DMS153 treated with DMSO at 0.1 percent for 48 hours (cell line): ENCODE results near the gene DIPK1A.
"Not testable (repeated sequence)": the region's sequence is repeated elsewhere in the genome, so short reads cannot be mapped to it uniquely, and the experiment has no call there.

Experiments used
- DNase-seq: peaks from one replicate; lab custom pipeline; 2025; ENCODE audit not compliant: unreplicated experiment; lab: John Stamatoyannopoulos, UW

The DIPK1A gene

DNA sequence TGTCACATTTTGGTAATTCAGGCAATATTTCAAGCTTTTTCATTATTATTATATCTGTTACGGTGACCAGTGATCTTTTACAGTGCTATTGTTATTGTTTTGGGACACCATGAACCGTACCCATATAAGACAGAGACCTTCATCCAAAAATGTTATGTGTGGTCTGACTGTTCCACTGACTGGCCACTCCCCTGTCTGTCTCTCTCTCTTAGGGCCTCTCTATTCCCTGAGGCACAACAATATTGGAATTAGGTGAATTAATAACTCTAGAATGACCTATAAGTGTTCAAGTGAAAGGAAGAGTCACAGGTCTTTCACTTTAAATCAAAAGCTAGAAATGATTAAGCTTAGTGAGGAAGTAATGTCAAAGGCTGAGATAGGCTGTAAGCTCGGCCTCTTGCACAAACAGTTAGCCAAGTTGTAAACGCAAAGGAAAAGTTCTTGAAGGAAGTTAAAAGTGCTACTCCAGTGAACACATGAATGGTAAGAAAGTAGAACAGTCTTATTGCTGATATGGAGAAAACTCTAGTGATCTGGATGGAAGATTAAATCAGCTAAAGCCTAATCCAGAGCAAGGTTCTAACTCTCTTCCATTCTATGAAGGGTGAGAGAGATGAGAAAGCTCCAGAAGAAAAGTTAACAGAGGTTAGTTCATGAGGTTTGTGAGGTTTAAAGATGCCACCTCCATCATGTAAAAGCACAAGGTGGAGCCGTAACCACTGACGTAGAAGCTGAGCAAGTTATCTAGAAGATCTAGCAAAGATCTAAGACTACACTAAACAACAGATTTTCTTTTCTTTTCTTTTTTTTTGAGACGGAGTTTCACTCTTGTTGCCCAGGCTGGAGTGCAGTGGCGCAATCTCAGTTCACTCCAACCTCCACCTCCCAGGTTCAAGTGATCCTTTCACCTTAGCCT, 19.7 kb upstream of the DIPK1A start:
- DNase-seq = no peak

DNA sequence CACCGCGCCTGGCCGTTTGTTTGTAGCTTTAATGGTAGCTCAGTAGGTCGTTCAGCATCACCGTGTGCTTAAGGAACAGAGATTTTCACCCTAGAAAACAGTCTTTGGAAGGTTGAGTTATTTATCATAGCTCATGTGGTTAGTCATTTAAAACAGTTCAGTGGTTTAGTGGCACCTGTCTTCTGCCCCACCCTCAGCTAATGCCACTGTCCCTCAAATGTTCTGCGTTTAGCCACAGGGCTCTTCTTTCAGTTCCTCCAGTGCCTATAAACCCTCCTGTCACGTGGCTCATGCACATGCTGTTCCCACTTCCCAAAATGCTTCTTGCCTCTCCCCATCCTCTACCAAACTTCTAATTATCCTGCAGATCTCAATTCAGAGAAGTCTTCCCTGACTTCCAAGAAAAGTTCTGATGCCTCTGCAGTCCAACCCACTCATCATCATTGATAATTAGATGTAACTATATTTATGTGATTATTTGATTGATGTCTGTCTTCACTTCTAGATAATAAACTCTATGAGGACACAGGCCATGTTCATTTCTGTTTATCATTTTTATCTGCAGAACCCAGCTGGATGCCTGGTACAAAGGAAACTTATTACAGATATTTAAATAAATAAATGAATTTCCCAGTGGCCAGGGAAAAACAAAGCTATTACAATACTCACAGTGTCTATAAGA, 14.4 kb upstream of the DIPK1A start:
- DNase-seq = no peak

DNA sequence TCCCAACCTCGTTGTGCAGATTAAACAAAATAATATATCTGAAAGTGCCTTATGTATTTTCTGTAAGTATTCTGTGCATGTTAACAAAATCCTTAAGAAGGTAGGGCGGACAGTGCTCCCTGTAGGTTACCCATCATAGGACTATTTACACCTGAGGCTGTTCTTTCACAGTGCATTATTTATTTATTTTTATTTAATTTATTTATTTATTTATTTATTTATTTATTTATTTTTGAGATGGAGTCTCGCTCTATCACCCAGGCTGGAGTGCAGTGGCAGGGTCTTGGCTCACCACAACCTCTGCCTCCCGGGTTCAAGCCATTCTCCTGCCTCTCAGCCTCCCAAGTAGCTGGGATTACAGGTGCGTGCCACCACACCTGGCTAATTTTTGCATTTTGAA, 12.8 kb upstream of the DIPK1A start:
- DNase-seq = not testable (repeated sequence)

DNA sequence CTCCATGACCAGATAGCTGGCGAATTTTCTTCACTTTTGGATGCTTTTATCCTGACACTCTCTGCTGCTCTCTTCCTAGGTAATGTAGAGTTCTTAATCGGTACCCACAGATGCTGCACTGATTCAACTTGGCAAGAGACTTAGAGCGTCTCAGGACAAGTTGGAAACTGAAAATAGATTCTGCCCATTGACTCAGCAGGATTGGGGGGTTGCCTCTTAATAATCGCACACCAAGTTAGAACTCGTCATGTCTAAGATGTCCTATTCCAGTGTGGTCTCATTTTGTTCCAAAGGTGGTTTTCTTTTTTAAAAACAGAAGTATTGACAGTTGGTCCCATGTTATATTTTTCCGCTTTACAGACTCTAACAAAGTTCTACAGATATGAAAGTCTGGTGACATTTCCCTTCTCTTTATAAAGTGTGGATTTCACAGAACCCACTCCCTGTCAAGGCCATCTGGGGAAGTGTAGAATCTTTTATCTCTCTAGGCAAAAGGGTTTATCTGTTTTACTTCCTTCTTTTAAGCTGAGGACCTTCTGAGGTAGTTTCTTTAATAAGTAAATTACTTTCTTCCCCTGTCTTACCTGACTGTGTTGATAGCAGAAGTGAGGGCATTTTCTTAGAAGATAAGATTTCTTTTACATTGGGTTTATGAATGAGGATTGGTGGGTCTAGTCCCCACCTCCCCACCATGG, 12.1 kb upstream of the DIPK1A start:
- no peak for DNase-seq

DNA sequence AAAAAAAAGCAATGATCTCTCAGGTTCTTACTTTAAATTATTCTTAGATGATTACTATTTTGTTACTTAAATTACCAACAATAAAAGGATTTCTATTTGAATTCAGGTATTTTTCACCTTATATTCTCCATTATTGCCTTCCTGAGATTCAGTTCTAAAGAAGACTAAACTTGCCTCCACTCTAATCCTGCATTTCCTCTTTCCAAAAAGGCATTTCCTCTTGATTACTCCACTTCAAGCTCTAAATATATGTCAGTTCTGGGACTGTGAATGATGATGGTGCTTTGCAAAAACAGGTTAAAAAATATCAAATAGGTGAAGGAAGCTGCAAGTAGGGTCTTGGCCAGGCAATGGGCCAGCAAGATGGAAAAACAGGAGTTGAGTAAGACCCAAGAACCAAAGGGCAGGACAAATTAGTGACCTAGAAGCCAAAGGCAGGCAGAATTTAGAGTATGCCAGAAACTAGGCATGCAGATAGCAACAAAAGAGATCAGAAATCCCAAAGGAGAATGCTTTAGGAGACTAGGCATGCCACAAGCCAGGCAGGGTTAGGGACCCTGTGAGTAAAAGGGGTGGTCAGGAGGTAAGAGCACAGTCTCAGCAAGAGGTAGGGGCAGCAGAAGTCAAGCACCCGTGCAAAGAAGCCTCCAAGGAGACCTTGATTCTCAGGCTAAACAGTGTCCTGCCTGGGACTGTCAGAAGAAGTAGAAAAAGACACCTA, 11.3 kb upstream of the DIPK1A start:
- no peak for DNase-seq

DNA sequence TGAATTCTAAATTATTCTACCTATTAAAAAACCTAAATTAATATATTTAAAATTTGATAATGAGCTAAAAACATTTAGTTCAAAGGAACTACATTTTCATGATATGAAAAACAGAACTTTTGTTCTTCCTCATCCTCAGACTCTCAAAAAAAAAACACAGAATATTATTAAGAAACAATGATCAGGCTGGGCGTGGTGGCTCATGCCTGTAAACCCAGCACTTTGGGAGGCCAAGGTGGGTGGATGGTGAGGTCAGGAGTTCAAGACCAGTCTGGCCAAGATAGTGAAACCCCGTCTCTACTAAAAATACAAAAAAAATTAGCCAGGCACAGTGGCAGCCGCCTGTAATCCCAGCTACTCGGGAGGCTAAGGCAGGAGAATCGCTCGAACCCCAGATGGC, 10.7 kb upstream of the DIPK1A start:
- not testable (repeated sequence) for DNase-seq

DNA sequence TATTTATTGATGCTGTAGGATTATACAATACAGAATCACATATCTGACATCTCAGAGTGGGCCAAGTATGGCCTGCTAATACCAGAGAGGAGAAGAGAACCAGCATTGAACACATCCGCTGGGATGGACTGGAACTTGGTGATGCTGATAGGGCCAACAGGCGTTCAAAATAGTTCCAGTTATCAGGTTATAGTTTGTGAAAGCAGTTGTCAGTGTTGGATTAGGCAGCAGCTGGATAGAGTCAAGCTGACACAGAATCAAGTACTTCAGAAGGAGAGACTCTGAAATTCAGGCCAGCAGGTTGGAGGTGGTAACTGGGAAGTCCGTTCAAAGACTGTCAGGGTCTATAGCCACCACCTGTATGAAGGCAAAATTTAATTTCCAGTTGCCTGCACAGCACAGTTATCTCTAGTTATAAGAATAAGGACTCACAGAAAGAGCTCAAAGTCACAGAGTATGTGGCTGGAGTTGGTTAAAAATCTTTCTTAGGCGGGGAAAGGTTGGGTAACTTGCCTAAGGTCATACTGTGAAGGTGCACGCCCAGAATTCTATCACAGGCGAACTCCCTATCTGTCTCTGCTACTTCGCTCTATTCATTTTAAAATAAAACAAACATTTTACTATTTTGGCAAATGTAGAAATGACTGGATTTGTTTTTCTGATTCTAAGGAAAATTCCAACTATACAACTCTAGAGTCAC, 9.9 kb upstream of the DIPK1A start:
- DNase-seq = no peak

DNA sequence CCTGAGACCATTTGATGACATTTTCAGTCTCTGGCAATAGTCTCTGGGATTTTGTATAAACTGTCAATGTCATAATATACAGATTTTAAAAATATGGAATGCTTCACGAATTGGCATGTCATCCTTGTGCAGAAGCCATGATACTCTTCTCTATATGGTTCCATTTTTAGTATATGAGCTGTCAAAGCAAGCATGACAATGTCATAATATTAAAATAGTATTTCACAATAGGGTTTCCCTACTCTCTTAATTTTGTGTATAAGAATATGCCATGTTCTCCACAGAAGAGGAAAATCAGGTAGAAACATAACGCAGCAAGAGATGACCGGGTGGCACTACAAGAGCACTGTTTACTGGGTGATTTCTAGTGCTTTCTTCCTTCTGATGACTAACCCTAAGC, 8.3 kb upstream of the DIPK1A start:
- DNase-seq = no peak

DNA sequence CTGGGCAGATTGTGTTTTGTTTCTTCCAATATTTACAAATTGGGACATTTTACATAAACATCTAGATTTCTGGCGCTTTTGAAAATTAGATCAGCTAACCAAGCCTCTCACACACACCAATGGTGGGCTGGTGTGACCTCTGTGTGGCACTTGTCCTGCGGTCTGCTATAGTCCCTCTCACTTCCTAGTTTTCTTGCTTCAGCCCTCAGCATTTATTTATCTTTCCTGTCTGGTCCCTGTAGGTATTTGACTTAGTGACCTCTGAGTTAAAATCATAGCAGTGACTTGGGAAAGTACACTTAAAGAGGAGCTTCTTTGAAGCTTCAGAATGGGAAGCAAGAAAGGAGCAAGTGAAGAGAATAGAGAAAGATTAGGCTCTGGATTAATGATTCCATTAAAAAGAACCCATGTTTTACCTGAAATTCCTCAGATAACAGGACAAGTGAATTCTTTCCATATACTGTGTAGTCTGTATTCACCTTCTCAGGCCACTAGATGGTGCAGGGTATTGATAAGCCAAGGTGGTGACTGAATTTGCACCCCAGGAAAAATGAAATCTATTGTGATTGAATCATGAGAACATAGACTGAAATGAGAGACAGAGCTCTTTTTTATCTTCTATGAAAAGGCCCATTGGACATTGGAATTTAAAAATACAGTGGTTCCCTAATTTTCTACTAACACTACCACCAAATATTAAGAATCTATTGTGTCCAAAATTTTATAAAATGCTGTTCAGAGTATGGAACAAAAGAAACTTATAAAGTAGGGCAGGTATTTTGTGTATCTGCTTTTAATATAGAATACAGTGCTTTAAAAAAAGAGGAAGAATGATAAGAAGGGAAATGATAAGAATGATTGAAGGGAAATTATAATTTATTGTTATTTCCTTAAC, 7.1 kb upstream of the DIPK1A start:
- DNase-seq = no peak

DNA sequence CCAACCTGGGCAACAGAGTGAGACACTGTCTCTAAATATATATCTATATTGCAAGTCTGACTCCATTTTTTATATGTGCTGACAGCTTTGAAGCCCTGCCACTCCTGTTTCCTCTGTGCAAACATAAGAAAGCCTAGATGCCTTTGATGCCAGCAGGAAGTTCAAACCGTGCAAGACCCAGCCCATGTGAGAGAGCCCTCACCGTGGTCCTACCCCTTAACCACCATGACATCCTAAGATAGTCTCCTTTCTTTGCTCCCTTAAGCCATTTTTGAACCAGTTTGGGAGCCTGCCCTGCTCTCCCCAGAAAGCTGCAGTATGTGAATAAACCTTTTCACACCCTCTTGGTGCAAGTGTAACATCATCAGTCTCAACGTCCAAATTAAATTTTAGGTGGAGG, 3.7 kb upstream of the DIPK1A start:
- DNase-seq = no peak

DNA sequence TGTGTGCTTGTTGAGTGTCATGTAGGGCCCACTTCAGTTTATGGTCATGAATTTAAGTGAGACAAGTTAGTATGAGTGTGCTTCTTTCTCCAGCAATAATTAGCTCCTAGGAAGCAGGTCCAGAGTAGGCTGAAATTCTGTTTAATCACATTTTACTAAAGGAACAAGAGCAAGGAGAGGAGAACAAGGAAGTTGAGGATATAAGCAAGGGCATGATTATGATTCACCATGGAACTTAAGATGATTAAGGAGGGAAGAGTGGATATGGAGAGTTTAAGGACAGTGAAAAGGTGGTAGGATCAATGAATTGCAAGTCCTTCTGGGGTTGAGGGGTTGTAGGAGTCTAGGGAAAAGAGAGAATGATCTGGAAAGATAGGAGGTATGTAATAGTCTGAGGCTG, 3.1 kb upstream of the DIPK1A start:
- DNase-seq = no peak

DNA sequence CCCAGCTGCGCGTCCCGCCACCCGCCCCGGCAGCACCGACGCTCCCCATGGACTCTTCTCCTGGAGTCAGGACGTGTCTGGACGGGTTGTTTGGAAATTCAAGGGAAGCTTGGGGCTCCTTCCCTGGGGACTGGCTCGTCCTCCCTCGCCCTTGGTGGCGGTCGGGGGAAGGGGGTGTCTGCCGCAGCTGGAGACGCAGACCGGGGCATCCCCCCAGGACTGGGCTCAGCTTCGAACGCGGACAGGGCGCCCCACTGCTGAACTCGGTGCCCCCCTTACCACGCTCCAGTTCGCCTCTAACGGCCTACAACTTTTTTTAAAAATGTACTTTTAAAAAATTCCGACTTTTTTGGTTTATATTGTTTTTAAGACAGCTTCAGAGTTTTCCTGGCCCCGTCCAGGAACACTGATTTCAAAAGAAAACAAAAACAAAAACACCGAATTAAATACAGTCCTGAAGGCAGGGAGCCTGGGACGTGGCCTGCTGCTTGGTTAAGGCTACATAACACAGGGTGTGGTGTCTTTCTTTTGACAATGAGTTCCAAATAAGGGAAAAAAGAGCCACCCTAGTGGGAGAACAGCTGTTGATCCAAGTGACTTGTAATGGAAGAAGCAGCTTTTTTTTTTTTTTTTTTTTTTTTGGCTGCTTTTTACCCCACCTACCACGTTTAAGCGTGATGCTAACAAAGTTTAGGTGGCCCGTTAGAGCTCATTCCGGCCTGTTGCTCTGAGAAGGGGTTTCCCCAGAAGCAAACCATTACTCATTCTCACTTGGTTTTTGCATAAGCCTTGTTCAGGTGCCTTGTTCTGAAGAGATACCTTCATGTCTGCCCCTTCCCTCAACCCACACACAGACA, 862 bp upstream of the DIPK1A start:
- no peak for DNase-seq

DNA sequence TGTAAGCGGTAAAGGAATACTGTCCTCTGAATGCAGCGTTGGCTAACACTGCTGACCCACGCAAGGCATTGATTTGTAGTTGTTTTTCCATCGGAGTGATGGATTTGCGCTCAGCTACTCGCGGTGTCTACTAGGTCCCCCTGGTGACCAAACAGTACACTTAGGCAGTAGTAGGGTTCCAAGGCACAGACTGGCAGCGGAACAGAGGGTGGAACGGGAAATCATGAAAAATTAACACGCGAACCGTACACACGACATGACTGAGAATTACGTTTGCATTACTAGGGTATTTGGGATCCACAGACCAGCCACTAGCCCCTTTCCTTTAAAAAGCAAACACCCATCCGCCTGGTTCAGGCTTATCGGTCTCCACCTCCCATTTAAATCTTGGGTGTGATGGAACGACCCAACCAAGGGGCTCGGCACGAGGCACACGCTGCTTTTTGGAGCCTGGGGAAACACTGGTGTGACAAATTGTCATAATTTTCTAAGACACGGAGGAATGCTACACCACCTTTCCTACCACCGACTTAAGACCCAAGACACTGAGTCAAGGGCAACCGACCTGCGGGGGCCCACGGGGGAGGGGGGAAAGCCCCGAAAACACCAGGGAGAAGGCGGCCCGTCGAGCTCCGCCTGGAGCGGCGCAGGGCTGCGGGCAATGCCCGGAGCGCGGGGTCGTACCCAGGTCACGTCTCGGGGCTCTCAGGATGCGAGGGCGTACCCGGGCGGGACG, 699 bp downstream of the DIPK1A start:
- peak; percentile 76 for DNase-seq

DNA sequence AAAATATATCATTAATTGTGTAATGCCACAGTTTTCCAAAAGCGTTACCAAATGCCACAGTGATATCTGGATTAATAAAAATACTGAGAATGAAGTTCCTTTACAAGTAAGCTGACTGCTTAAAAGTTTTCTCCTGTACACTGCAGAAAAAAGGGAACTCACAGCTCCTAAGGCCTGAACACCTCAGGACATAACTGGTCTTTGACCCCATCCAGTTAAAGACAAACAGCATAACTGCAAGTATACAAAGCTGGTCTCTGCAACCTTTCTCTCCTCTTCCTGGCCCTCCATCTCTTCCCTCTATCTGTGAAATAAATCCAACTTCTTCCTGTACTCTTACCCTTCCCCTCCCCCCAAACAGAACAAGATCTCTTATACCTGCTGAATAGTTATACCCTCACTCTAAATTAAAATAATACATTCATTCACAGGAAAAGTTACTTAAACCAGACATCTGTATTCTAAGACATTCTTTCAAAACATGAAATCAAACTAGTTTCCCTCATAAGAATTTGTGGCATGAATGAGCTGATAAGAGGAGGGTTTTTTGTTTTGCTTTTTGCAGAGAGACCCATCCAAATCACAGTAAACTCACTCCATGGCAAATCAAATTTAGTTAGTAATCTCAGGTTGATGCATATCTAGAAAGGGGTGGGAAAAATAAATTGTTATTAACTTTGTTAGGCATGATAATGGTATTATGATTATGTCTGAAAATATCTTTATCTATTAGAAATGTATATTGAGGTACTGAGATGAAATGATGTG, 2.9 kb downstream of the DIPK1A start:
- DNase-seq = no peak

DNA sequence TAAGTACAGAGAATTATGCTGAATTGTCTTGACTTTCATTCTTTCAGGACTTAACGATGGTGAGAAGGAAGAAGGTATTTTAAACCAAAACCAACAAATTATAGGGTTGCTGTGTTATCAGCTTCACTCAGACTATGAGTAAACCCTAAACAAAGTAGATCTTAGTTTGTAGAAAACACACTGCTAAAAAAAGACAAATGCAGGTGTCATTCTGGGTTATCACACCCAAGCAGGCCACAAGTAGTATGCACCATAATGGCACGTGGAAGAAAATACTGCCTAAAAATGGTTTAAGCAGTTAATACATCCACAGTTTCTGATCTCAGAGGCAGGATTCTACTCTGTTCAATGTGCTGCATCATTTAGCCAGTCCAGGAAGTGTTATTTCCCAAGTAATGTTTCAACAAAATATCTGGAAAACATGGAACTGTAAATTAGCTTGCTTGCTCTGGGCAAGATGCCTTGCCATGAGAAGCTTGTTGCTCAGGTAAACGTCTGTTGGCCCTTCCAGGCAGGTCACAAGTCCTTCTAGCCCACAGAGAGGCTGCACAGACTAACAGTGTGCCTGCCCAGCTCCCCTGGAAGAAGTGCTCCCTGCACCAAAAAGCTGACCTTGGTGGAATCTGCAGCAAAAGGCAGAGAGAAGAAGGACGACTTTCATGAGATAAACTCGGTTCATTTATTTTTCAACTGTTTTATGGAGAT, 4.1 kb downstream of the DIPK1A start:
- DNase-seq = no peak

DNA sequence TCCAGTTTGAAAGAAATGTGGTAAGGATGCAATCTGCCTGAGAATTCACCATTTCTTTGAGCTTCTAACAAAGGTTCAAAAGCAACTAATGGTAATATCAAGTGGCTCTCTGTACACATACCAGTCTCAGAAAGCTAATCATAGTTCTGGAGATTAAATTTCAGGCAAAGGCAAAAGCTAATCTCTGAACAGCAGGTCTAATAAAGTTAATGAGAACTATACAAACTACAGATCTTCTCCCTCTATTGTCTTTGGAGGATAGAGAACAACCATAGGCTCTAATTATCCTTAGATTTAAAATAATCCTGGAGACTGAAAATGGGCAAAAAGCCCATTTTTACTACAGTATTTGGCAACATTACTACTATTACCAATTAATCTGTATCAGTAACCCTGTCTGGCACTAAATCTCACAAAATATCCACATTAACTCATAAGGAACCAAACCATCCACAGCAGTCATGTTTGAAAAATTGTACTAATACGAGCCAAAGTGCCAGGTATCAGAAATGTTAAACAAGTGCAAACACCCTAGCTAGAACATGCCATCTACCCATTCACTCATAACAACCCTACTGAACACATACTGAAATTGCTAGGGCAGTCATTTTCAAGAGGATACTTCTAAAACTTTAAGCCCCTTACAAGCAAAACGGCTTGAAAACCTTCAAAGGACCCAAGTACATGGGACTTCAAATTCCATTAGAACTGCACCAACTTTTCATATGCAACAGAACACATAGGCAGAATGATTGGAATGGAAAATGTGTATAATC, 4.8 kb downstream of the DIPK1A start:
- no peak for DNase-seq
